HepG2 (cell line): ENCODE data around the gene HLF. TPM values are rescaled to one million over a fixed set of nuclear protein-coding genes. Genes with fewer than 3 reads are reported as not detected.

Experiments
- ATAC-seq: fragments of 200-7000 bp; cut with Tn5 transposase; 3 replicates; pipeline ENCODE4 v1.9.1; 2020; ENCODE audit warnings: mild to moderate bottlenecking, moderate library complexity
- BruUV-seq: library from RNA; stranded (reverse); fragments of 400-500 nt; replicated peaks from 2 replicates; lab custom pipeline; 2021; lab: Mats Ljungman, UMichigan
- CTCF ChIA-PET: fragments of 300-600 bp; formaldehyde crosslinking; extraction: SDS; loops from one replicate; lab custom pipeline; 2021; ENCODE audit warnings: low total read pairs, inconsistent platforms, low intra/inter-chr PET ratio; lab: Yijun Ruan, JAX
- POLR2A ChIA-PET: fragments of 350-600 bp; sonication (Branson Sonifier 250); formaldehyde crosslinking; loops from one replicate; lab custom pipeline; 2020; ENCODE audit warnings: antibody characterized with exemption, inconsistent platforms; lab: Yijun Ruan, JAX
- DNase-seq: peaks from one replicate; pipeline ENCODE4 v3.0.0-alpha.2; 2015; ENCODE audit warnings: low spot score
- FAIRE-seq: peaks from 3 replicates; lab custom pipeline; 2011; peaks lifted over from hg19 to GRCh38; lab: Jason Lieb, UNC
- H2AFZ ChIP-seq: one replicate; pipeline ENCODE4 v1.6.1; 2011; ENCODE audit warnings: low read length, inconsistent platforms
- H3K27ac ChIP-seq: fragments of 300-600 bp; 3 replicates; pipeline ENCODE4 v1.8.0; 2011; ENCODE audit warnings: mixed run types, mild to moderate bottlenecking, mixed read lengths, low read length, inconsistent platforms; ENCODE audit not compliant: insufficient read depth; ENCODE audit errors: extremely low read length
- H3K27me3 ChIP-seq, 2 experiments: fragments of 200-600 bp in 1 of 2; 2 replicates in 1 of 2; 3 replicates in 1 of 2; pipeline versions ENCODE4 v1.6.0 to v1.8.0; 2011; ENCODE audit warnings: low read length in 2 of 2, mild to moderate bottlenecking in 2 of 2, moderate library complexity in 2 of 2, inconsistent platforms in 1 of 2; ENCODE audit not compliant: insufficient read depth in 2 of 2, control insufficient read depth in 1 of 2
- H3K36me3 ChIP-seq, 2 experiments: fragments of 200-600 bp in 1 of 2; replicated peaks in 1 of 2; 2 replicates in 1 of 2; 3 replicates in 1 of 2; pipeline versions ENCODE4 v1.5.1 to v1.8.0; 2011; ENCODE audit warnings: low read length in 2 of 2, inconsistent platforms in 1 of 2; ENCODE audit not compliant: insufficient read depth in 2 of 2, control insufficient read depth in 1 of 2
- H3K4me1 ChIP-seq: 2 replicates; pipeline ENCODE4 v1.5.1; 2012; ENCODE audit warnings: low read length, inconsistent platforms; ENCODE audit not compliant: insufficient read depth
- H3K4me2 ChIP-seq: 2 replicates; pipeline ENCODE4 v1.6.0; 2011; ENCODE audit warnings: low read depth, low read length, inconsistent platforms
- H3K4me3 ChIP-seq, 3 experiments: fragments of 200-600 bp in 1 of 3; sonication (generic), shearing (Covaris generic) in 1 of 3; replicated peaks in 1 of 3; 2 replicates each; pipeline ENCODE4 v1.5.1; 2011 to 2016; ENCODE audit warnings: low read length in 3 of 3, inconsistent platforms in 2 of 3, low read depth in 2 of 3, mild to moderate bottlenecking in 2 of 3, control low read depth in 1 of 3, mixed read lengths in 1 of 3; ENCODE audit not compliant: insufficient read depth in 1 of 3
- H3K79me2 ChIP-seq: one replicate; pipeline ENCODE4 v1.6.1; 2011; ENCODE audit warnings: low read length, inconsistent platforms; ENCODE audit not compliant: insufficient read depth
- H3K9ac ChIP-seq: 2 replicates; pipeline ENCODE4 v1.6.0; 2011; ENCODE audit warnings: mild to moderate bottlenecking, low read depth, low read length, inconsistent platforms; ENCODE audit not compliant: insufficient read depth
- H3K9me3 ChIP-seq: 2 replicates; pipeline ENCODE4 v1.5.1; 2012; ENCODE audit warnings: mild to moderate bottlenecking, low read length
- H4K20me1 ChIP-seq: 2 replicates; pipeline ENCODE4 v1.6.0; 2011; ENCODE audit warnings: inconsistent platforms, mild to moderate bottlenecking, low read length, moderate library complexity; ENCODE audit not compliant: insufficient read depth
- ARNT2 ChIP-seq: sonication (generic); formaldehyde crosslinking; IDR thresholded peaks from 2 replicates; pipeline ENCODE4 v1.8.0; 2022; ENCODE audit warnings: mild to moderate bottlenecking, low read depth, missing genetic modification reagents, moderate library complexity
- FOXP4 ChIP-seq: sonication (generic); formaldehyde crosslinking; IDR thresholded peaks from 2 replicates; pipeline ENCODE4 v1.4.0; 2020; ENCODE audit warnings: missing genetic modification reagents
- FUBP1 ChIP-seq: sonication (generic); formaldehyde crosslinking; IDR thresholded peaks from 2 replicates; pipeline ENCODE4 v1.5.1; 2020; ENCODE audit warnings: missing genetic modification reagents, mild to moderate bottlenecking, borderline replicate concordance
- KMT2B ChIP-seq: IDR thresholded peaks from 2 replicates; pipeline ENCODE4 v1.6.1; 2016; ENCODE audit warnings: missing genetic modification reagents, missing compliant biosample characterization
- MBD4 ChIP-seq: IDR thresholded peaks from 2 replicates; pipeline ENCODE4 v1.6.1; 2012; ENCODE audit warnings: low read length, inconsistent platforms, borderline replicate concordance
- MTA3 ChIP-seq: sonication (generic); formaldehyde crosslinking; IDR thresholded peaks from 2 replicates; pipeline ENCODE4 v1.4.0; 2020; ENCODE audit warnings: missing genetic modification reagents
- NCOA1 ChIP-seq: sonication (generic); formaldehyde crosslinking; IDR thresholded peaks from 2 replicates; pipeline ENCODE4 v1.9.0; 2021; ENCODE audit warnings: missing genetic modification reagents
- NR2F1 ChIP-seq, 2 experiments: fragments of 450-650 bp in 1 of 2; formaldehyde crosslinking in 1 of 2; IDR thresholded peaks; 2 replicates each; pipeline versions ENCODE4 v1.5.0 to v1.6.1; 2016 to 2020; ENCODE audit warnings: mild to moderate bottlenecking in 1 of 2, missing compliant biosample characterization in 1 of 2, missing genetic modification reagents in 1 of 2, moderate library complexity in 1 of 2
- PAF1 ChIP-seq: IDR thresholded peaks from 2 replicates; pipeline ENCODE4 v1.6.1; 2016; ENCODE audit warnings: missing genetic modification reagents, missing compliant biosample characterization
- POLR2AphosphoS5 ChIP-seq: IDR thresholded peaks from 2 replicates; pipeline ENCODE4 v1.6.1; 2012; ENCODE audit warnings: low read depth, low read length
- POLR2G ChIP-seq: fragments of 200-400 bp; formaldehyde crosslinking; IDR thresholded peaks from 2 replicates; pipeline ENCODE4 v1.6.1; 2018; ENCODE audit warnings: mild to moderate bottlenecking, low read depth, low read length, moderate library complexity
- SALL1 ChIP-seq: sonication (generic); formaldehyde crosslinking; IDR thresholded peaks from 2 replicates; pipeline ENCODE4 v1.8.0; 2022; ENCODE audit warnings: mild to moderate bottlenecking, missing genetic modification reagents
- ZBTB38 ChIP-seq: sonication (generic); formaldehyde crosslinking; IDR thresholded peaks from 2 replicates; pipeline ENCODE4 v1.5.1; 2020; ENCODE audit warnings: mild to moderate bottlenecking, missing genetic modification reagents
- ZNF34 ChIP-seq: sonication (generic); formaldehyde crosslinking; IDR thresholded peaks from 2 replicates; pipeline ENCODE4 v1.4.0; 2020; ENCODE audit warnings: mild to moderate bottlenecking, missing genetic modification reagents, borderline replicate concordance
- ZNF350 ChIP-seq: sonication (generic); formaldehyde crosslinking; IDR thresholded peaks from 2 replicates; pipeline ENCODE4 v1.4.0; 2020; ENCODE audit warnings: mild to moderate bottlenecking, low read depth, missing genetic modification reagents, borderline replicate concordance
- ZNF619 ChIP-seq: sonication (generic); formaldehyde crosslinking; IDR thresholded peaks from 2 replicates; pipeline ENCODE4 v1.4.0; 2020; ENCODE audit warnings: mild to moderate bottlenecking, missing genetic modification reagents
- ZNF709 ChIP-seq: sonication (generic); formaldehyde crosslinking; IDR thresholded peaks from 2 replicates; pipeline ENCODE4 v1.5.0; 2020; ENCODE audit warnings: mild to moderate bottlenecking, missing genetic modification reagents
- ZNF770 ChIP-seq: sonication (generic); formaldehyde crosslinking; IDR thresholded peaks from 2 replicates; pipeline ENCODE4 v1.5.0; 2020; ENCODE audit warnings: mild to moderate bottlenecking, missing genetic modification reagents
- WGBS: methylation state at CpG from one replicate; pipeline ENCODE4 v1.1.6; 2017; ENCODE audit warnings: low lambda C conversion rate; 5-methylcytosine and 5-hydroxymethylcytosine counted together
- in situ Hi-C: cut with HindIII; loops from 2 replicates; pipeline ENCODE4 v1.10.0; 2017; ENCODE audit warnings: low pct_unique_long_range_greater_than_20kb; ENCODE audit not compliant: extremely low pct_ligation_motif_present
- intact Hi-C: fragments of 100-400 bp; cut with micrococcal nuclease; formaldehyde crosslinking; loops from one replicate; pipeline ENCODE4 v1.10.0; 2022; ENCODE audit not compliant: unreplicated experiment
- polyA plus RNA-seq, 8 experiments: library from polyadenylated mRNA; depleted of rRNA in 3 of 8; stranded (reverse) in 7 of 8; unstranded in 1 of 8; fragments of >200 nt; fragmentation: Illumina TruSeq in 4 of 8; extraction: Trizol in 4 of 8; gene quantifications; 2 replicates each; pipeline versions ENCODE4 v1.2.1 to v1.2.3, GENCODE V29; 2011 to 2016; ENCODE audit warnings: low read depth in 4 of 8, missing spikeins in 1 of 8, mixed read lengths in 1 of 8; ENCODE audit not compliant: insufficient read depth in 1 of 8
- total RNA-seq, 5 experiments: library from RNA; depleted of rRNA; stranded (reverse); fragments of >200 nt; fragmentation: Illumina TruSeq; extraction: Trizol; gene quantifications; 2 replicates each; pipeline ENCODE4 v1.2.3, GENCODE V29; 2016; ENCODE audit warnings: low read depth in 1 of 5

HLF gene
- total and polyA plus RNA-seq, 2 of the 13 experiments (the other 11 are each of a cell fraction or from before 2014, with no cell fraction given), result 202 to 346 TPM

DNA sequence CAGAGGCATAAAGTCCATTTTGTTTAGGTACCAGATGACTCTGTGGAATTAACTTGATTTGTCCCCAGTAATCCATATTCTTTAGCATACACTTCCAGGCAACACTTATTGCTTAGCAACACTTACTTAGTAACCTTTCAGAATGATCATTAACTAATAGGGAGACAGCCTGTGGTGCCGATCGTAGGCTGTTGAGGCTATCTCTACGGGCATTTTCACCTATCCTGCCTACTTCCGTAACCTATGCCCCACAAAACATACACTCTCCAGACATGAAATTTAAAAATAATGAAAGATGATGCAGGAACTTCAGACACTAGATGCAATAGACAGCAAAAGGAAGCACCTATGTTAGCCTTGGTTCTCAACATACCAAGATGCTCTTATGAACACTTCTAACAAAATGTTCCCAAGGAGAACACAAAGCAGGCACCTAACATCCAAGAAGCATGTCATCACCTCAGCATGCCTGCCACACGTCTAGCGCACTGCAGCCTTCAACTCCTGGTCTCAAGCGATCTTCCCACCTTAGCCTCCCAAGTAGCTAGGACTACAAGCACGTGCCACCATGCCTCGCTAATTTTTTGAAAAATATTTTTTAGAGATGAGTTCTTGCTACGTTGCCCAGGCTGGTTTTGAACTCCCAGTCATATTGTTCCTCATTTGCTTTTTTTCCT is 34.5 kb downstream of the HLF start (continued):
- TF ChIP-seq KMT2B (CRISPR knock-in tag), result no peak
- TF ChIP-seq MBD4, result peak; percentile 73
- peak; percentile 38 for TF ChIP-seq POLR2AphosphoS5
- TF ChIP-seq ARNT2 (CRISPR knock-in tag), result 0 out of 2 replicates have a peak, but pooled peaks have one; percentile 5
- TF ChIP-seq ZNF34 (CRISPR knock-in tag), result no peak
- no peak for TF ChIP-seq FOXP4
- TF ChIP-seq NCOA1, result 0 out of 2 replicates have a peak, but pooled peaks have one; percentile 62
- TF ChIP-seq FUBP1, result 0 out of 2 replicates have a peak, but pooled peaks have one; percentile 84
- TF ChIP-seq PAF1, result peak; percentile 88

DNA sequence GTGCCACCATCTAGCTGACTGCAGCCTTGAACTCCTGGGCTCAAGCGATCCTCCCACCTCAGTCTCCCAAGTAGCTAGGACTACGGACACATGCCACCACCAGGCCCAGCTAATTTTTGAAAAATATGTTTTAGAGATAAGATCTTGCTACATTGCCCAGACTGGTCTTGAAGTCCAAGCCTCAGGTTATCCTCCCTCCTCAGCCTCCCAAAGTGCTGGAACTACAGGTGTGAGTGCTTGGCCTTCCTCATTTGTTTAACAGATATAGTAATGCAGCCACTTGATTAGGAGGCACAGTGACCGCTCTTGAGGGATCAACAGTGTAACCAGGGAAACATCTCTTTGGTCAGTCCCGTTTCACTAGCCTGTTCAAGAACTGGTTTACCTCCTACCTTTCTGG is 35.1 kb downstream of the HLF start:
- peaks cover 51% of the 10 kb centered on the region for H4K20me1 ChIP-seq
- intact Hi-C loops, result no loop called here
- no peak overlapping the region for H2AFZ ChIP-seq
- WGBS, result 94% methylated on average over 4 of the region's 4 CpGs
- no peaks in the 10 kb centered on the region for H3K9me3 ChIP-seq
- ATAC-seq (no peak), FAIRE-seq (no peak), DNase-seq (no peak)
- H3K36me3 ChIP-seq, result peaks cover 22 to 75% of the 10 kb centered on the region in 2 experiments
- H3K4me2 ChIP-seq, result peak overlapping the region; percentile 23; the same call in 1 of the 2 replicates
- no peaks in the 10 kb centered on the region for H3K27me3 ChIP-seq
- BruUV-seq, result no TSS peak
- H3K27ac ChIP-seq, result peak overlapping the region; percentile 86
- in situ Hi-C loops, result no loop called here
- H3K4me3 ChIP-seq, result no peak overlapping the region
- peak overlapping the region; percentile 32; the same call in 1 of the 2 replicates for H3K9ac ChIP-seq
- H3K79me2 ChIP-seq, result peaks cover 100% of the 10 kb centered on the region
- CTCF ChIA-PET, result no interaction called here
- POLR2A ChIA-PET, result interaction anchor here (1.0 to 5.7 kb wide), 4 partner anchors 15 to 61 kb away, joined by 3 to 43 read pairs (median 5); no protein-coding TSS in a partner anchor
- H3K4me1 ChIP-seq, result peaks cover 100% of the 10 kb centered on the region
- peak; percentile 22; the same call in 1 of the 2 replicates for TF ChIP-seq ZBTB38 (CRISPR knock-in tag)
- TF ChIP-seq ZNF619 (CRISPR knock-in tag), result 0 out of 2 replicates have a peak, but pooled peaks have one; percentile 46
- no peak for TF ChIP-seq MTA3 (CRISPR knock-in tag)
- no peak for TF ChIP-seq NR2F1 (CRISPR knock-in tag; IDR thresholded peaks at IDR 0.05)
- TF ChIP-seq ZNF709 (CRISPR knock-in tag), result 0 out of 2 replicates have a peak, but pooled peaks have one; percentile 32
- 0 out of 2 replicates have a peak, but pooled peaks have one; percentile 26 for TF ChIP-seq SALL1 (CRISPR knock-in tag)
- TF ChIP-seq POLR2G, result peak; percentile 65
- TF ChIP-seq ZNF350 (CRISPR knock-in tag), result 0 out of 2 replicates have a peak, but pooled peaks have one; percentile 42
- peak; percentile 97 for TF ChIP-seq ZNF770
